22Rv1 (cell line): ENCODE data around the gene CREG1.

Experiments used
- CTCF ChIP-seq: fragments of 450-650 bp; IDR thresholded peaks from 2 replicates; pipeline ENCODE4 v1.5.1; 2017; ENCODE audit warnings: mild to moderate bottlenecking
- ZFX ChIP-seq: fragments of 450-650 bp; IDR thresholded peaks from 2 replicates; pipeline ENCODE4 v1.6.1; 2017; ENCODE audit warnings: antibody characterized with exemption, borderline replicate concordance

- no peak for TF ChIP-seq CTCF
- TF ChIP-seq ZFX, result no peak
Measured at GRCh38 chr1:167500283-167500860, 53.2 kb downstream of the CREG1 start.
